Measurements from ENCODE around the gene PCDHGA8.
"Not testable (repeated sequence)": the region's sequence is repeated elsewhere in the genome, so short reads cannot be mapped to it uniquely, and the experiment has no call there.

PCDHGA8 gene

DNA sequence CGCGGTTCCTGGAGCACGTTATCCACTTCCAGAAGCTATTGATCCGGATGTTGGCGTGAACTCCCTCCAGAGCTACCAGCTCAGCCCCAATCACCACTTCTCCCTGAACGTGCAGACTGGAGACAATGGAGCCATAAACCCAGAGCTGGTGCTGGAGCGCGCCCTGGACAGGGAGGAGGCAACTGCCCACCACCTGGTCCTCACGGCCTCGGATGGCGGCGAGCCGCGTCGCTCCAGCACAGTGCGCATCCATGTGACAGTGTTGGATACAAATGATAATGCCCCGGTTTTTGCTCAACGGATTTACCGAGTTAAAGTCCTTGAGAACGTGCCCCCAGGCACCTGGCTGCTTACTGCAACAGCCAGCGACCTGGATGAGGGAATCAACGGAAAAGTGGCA lies 11.0 kb downstream of the PCDHGA8 start:
- no peak for DNase-seq

- not testable (repeated sequence) for DNase-seq
Measured at GRCh38 chr5:141407790-141408505, 15.5 kb downstream of the PCDHGA8 start, which contains the start of gene PCDHGB6. Gene PCDHGB6, plus strand, starts transcription at chr5:141408021. Its CDS starts 182 bp downstream, at chr5:141408203.

DNA sequence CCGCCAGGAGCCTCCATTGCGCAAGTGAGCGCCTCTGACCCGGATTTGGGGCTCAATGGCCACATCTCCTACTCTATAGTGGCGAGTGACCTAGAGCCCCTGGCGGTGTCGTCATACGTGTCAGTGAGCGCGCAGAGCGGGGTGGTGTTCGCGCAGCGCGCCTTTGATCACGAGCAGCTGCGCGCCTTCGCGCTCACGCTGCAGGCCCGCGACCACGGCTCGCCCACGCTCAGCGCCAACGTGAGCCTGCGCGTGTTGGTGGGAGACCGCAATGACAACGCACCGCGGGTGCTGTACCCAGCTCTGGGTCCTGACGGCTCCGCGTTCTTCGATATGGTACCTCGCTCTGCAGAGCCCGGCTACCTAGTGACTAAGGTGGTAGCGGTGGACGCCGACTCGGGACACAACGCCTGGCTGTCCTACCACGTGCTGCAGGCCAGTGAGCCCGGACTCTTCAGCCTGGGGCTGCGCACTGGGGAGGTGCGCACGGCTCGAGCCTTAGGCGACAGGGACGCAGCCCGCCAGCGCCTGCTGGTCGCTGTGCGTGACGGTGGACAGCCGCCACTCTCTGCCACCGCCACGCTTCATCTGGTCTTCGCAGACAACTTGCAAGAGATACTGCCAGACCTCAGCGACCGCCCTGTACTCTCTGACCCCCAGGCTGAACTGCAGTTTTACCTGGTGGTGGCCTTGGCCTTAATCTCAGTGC lies 17.3 kb downstream of the PCDHGA8 start:
- DNase-seq, result no peak

- DNase-seq, result no peak
Measured at GRCh38 chr5:141411575-141411974, 19.1 kb downstream of the PCDHGA8 start.

DNA sequence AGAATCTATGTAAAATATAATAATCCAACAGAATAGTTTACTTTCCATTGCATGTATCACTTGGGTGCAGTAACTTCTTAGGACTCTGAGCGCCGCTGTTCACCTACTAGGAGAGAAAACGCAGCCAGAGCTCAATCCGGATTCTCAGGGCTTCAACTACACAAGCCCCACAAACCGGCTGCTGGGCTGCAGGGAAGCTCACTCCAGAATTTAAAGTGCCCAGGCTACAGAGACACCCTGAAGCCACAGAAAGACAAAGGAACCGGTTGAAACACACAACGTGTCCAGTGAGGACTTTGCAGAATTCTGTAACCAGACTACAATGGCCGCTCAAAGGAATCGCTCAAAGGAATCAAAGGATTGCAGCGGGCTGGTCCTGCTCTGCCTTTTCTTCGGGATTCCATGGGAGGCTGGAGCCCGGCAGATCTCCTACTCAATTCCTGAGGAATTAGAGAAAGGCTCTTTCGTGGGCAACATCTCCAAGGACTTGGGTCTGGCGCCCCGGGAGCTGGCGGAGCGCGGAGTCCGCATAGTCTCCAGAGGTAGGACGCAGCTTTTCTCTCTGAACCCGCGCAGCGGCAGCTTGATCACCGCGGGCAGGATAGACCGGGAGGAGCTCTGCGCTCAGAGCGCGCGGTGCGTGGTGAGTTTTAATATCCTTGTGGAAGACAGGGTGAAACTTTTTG lies 20.6 kb downstream of the PCDHGA8 start, which contains the start of gene PCDHGA10:
Gene PCDHGA10, plus strand, starts transcription at position 134 of the 686 bp plus-strand sequence. Its CDS starts 189 bp downstream, at position 323.
- peak; percentile 19 for DNase-seq

- DNase-seq, result no peak
Measured at GRCh38 chr5:141413540-141414069, 21.2 kb downstream of the PCDHGA8 start.

DNA sequence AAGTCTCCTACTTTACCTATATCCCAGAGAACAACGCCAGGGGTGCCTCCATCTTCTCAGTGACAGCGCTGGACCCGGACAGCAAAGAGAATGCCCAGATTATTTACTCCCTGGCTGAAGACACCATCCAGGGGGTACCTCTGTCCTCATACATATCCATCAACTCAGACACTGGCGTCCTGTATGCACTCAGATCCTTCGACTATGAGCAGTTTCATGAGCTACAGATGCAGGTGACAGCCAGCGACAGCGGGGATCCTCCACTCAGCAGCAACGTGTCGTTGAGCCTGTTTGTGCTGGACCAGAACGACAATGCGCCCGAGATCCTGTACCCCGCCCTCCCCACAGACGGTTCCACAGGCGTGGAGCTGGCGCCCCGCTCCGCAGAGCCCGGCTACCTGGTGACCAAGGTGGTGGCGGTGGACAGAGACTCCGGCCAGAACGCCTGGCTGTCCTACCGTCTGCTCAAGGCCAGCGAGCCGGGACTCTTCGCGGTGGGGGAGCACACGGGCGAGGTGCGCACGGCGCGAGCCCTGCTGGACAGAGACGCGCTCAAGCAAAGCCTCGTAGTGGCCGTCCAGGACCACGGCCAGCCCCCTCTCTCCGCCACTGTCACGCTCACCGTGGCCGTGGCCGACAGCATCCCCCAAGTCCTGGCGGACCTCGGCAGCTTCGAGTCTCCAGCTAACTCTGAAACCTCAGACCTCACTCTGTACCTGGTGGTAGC lies 22.3 kb downstream of the PCDHGA8 start:
- not testable (repeated sequence) for DNase-seq

- not testable (repeated sequence) for DNase-seq
Measured at GRCh38 chr5:141415275-141415618, 22.8 kb downstream of the PCDHGA8 start.

- not testable (repeated sequence) for DNase-seq
Measured at GRCh38 chr5:141417494-141418172, 25.2 kb downstream of the PCDHGA8 start, which contains the start of gene PCDHGB7. Gene PCDHGB7, plus strand, starts transcription at chr5:141417677. Its CDS starts 183 bp downstream, at chr5:141417860.

GRCh38 chr5:141419074-141419880 lies 26.8 kb downstream of the PCDHGA8 start:
- DNase-seq, result no peak

- no peak for DNase-seq
Measured at GRCh38 chr5:141420855-141421488, 28.5 kb downstream of the PCDHGA8 start, which contains the start of gene PCDHGA11. Gene PCDHGA11, plus strand, starts transcription at chr5:141421051. Its CDS starts 177 bp downstream, at chr5:141421228.

DNA sequence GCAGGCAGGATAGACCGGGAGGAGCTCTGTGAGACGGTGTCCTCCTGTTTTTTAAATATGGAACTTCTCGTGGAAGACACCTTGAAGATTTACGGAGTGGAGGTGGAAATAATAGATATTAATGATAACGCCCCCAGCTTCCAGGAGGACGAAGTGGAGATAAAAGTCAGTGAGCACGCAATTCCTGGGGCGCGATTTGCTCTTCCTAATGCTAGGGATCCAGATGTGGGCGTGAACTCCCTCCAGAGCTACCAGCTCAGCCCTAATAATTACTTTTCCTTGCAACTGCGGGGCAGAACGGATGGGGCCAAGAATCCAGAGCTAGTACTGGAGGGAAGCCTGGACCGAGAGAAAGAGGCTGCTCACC lies 29.0 kb downstream of the PCDHGA8 start:
- no peak for DNase-seq

DNA sequence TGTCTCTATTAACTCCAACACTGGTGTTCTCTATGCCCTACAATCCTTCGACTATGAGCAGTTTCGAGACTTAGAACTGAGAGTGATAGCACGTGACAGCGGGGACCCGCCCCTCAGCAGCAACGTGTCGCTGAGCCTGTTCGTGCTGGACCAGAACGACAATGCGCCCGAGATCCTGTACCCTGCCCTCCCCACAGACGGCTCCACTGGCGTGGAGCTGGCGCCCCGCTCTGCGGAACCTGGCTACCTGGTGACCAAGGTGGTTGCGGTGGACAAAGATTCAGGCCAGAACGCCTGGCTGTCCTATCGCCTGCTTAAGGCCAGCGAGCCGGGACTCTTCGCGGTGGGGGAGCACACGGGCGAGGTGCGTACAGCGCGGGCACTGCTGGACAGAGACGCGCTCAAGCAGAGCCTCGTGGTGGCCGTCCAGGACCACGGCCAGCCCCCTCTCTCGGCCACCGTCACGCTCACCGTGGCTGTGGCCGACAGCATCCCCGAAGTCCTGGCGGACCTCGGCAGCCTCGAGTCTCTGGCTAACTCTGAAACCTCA lies 30.4 kb downstream of the PCDHGA8 start:
- no peak for DNase-seq

DNA sequence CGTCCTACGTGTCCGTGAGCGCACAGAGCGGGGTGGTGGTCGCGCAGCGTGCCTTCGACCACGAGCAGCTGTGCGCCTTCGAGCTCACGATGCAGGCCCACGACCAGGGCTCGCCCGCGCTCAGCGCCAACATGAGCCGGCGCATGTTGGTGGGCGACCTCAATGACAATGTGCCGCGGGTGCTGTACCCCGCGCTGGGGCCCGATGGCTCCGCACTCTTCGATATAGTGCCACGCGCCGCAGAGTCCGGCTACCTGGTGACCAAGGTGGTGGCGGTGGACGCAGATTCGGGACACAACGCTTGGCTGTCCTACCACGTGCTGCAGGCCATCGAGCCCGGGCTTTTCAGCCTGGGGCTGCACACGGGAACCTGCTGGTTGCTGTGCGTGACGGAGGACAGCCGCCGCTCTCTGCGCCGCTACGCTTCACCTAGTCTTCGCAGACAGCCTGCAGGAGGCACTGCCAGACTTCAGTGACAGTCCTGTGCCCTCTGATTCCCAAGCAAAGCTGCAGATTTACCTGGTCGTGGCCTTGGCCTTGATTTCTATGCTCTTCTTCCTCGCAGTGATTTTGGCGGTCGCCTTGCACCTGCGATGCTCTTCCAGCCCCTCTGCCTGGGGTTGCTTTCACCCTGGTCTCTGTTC lies 35.5 kb downstream of the PCDHGA8 start:
- no peak for DNase-seq

- DNase-seq, result no peak
Measured at GRCh38 chr5:141430332-141431113, 38.1 kb downstream of the PCDHGA8 start, which contains the start of gene PCDHGA12. Gene PCDHGA12, plus strand, starts transcription at chr5:141430507. Its CDS starts 253 bp downstream, at chr5:141430760.

- DNase-seq, result no peak
Measured at GRCh38 chr5:141431286-141431685, 38.9 kb downstream of the PCDHGA8 start.

- not testable (repeated sequence) for DNase-seq
Measured at GRCh38 chr5:141432308-141432707, 39.9 kb downstream of the PCDHGA8 start.

DNA sequence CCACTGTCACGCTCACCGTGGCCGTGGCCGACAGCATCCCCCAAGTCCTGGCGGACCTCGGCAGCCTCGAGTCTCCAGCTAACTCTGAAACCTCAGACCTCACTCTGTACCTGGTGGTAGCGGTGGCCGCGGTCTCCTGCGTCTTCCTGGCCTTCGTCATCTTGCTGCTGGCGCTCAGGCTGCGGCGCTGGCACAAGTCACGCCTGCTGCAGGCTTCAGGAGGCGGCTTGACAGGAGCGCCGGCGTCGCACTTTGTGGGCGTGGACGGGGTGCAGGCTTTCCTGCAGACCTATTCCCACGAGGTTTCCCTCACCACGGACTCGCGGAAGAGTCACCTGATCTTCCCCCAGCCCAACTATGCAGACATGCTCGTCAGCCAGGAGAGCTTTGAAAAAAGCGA lies 40.3 kb downstream of the PCDHGA8 start:
- DNase-seq, result not testable (repeated sequence)

Measured in effector CD8-positive, alpha-beta T cell (primary cell).